ENCODE results near the gene PLA2G4A.

Gene PLA2G4A

GRCh38 chr1:186819126-186819525 lies 9.6 kb upstream of the PLA2G4A start:
- no peak for DNase-seq (ENCODE audit: low spot score)
- in situ Hi-C loops (cut with MboI; ENCODE audit: low pct_unique_long_range_greater_than_20kb, low sequenced_read_pairs, unreplicated experiment), result loop anchor here (25.0 kb wide), 1 partner anchor 207 kb away; no protein-coding TSS in a partner anchor
- no peak for TF ChIP-seq CTCF (IDR thresholded peaks at IDR 0.05; ENCODE audit: extremely low read depth, insufficient read depth, missing control alignments)

- TF ChIP-seq CTCF (IDR thresholded peaks at IDR 0.05; ENCODE audit: extremely low read depth, insufficient read depth, missing control alignments), result no peak
- in situ Hi-C loops (cut with MboI; ENCODE audit: low pct_unique_long_range_greater_than_20kb, low sequenced_read_pairs, unreplicated experiment), result loop anchor here (25.0 kb wide), 1 partner anchor 207 kb away; no protein-coding TSS in a partner anchor
- DNase-seq (ENCODE audit: low spot score), result no peak
Observed at GRCh38 chr1:186819563-186819962, 9.2 kb upstream of the PLA2G4A start.

- peak; percentile 20 for DNase-seq (ENCODE audit: low spot score)
- no peak for TF ChIP-seq CTCF (IDR thresholded peaks at IDR 0.05; ENCODE audit: extremely low read depth, insufficient read depth, missing control alignments)
- in situ Hi-C loops (cut with MboI; ENCODE audit: low pct_unique_long_range_greater_than_20kb, low sequenced_read_pairs, unreplicated experiment), result no loop called here
Observed at GRCh38 chr1:186829686-186830587, 1.2 kb downstream of the PLA2G4A start.

- in situ Hi-C loops (cut with MboI; ENCODE audit: low pct_unique_long_range_greater_than_20kb, low sequenced_read_pairs, unreplicated experiment), result no loop called here
- DNase-seq (ENCODE audit: low spot score), result no peak
- TF ChIP-seq CTCF (IDR thresholded peaks at IDR 0.05; ENCODE audit: extremely low read depth, insufficient read depth, missing control alignments), result no peak
Observed at GRCh38 chr1:186831168-186831567, 2.4 kb downstream of the PLA2G4A start.

- no peak for TF ChIP-seq CTCF (IDR thresholded peaks at IDR 0.05; ENCODE audit: extremely low read depth, insufficient read depth, missing control alignments)
- DNase-seq (ENCODE audit: low spot score), result no peak
- in situ Hi-C loops (cut with MboI; ENCODE audit: low pct_unique_long_range_greater_than_20kb, low sequenced_read_pairs, unreplicated experiment), result no loop called here
Observed at GRCh38 chr1:186834399-186834958, 5.7 kb downstream of the PLA2G4A start.

- no peak for DNase-seq (ENCODE audit: low spot score)
- in situ Hi-C loops (cut with MboI; ENCODE audit: low pct_unique_long_range_greater_than_20kb, low sequenced_read_pairs, unreplicated experiment), result no loop called here
Observed at GRCh38 chr1:186835448-186835847, 6.7 kb downstream of the PLA2G4A start.

More at GRCh38 chr1:186835448-186835847, 6.7 kb downstream of the PLA2G4A start:
- TF ChIP-seq CTCF (IDR thresholded peaks at IDR 0.05; ENCODE audit: extremely low read depth, insufficient read depth, missing control alignments), result no peak
